Skeletal muscle tissue (tissue), 4 donors: ENCODE results near the gene ATXN3L. TPM values are rescaled to one million over a fixed set of nuclear protein-coding genes. Genes with fewer than 3 reads are reported as not detected.

Source experiments
- H3K27ac ChIP-seq: one replicate; pipeline ENCODE4 v1.7.0; 2013; ENCODE audit warnings: mild to moderate bottlenecking, low read depth, low read length, inconsistent platforms
- H3K27me3 ChIP-seq, 3 donors: one replicate each; pipeline ENCODE4 v1.7.0; 2013; ENCODE audit warnings: low read length in 3 of 3; ENCODE audit not compliant: control insufficient read depth in 3 of 3, insufficient read depth in 3 of 3
- H3K36me3 ChIP-seq, 3 donors: one replicate each; pipeline ENCODE4 v1.7.0; 2013; ENCODE audit warnings: low read length in 3 of 3; ENCODE audit not compliant: control insufficient read depth in 3 of 3, insufficient read depth in 3 of 3
- H3K4me1 ChIP-seq, 3 donors: one replicate each; pipeline ENCODE4 v1.7.0; 2013; ENCODE audit warnings: low read length in 3 of 3, mild to moderate bottlenecking in 3 of 3; ENCODE audit not compliant: control insufficient read depth in 3 of 3, insufficient read depth in 3 of 3
- H3K4me3 ChIP-seq, 3 donors: one replicate each; pipeline ENCODE4 v1.7.0; 2013; ENCODE audit warnings: low read length in 3 of 3
- H3K9ac ChIP-seq, 3 donors: one replicate each; pipeline ENCODE4 v1.7.0; 2013; ENCODE audit warnings: low read length in 3 of 3, mild to moderate bottlenecking in 3 of 3, moderate library complexity in 2 of 3, low read depth in 1 of 3
- H3K9me3 ChIP-seq, 3 donors: one replicate each; pipeline ENCODE4 v1.7.0; 2013; ENCODE audit warnings: low read length in 3 of 3; ENCODE audit not compliant: control insufficient read depth in 3 of 3
- total RNA-seq: library from RNA; depleted of rRNA; stranded (reverse); fragments of >200 nt; gene quantifications from one replicate; pipeline ENCODE4 v1.2.3, GENCODE V29; 2014
- donor health status: Osteomylitis.

ATXN3L gene
- total RNA-seq: not detected

GRCh38 chrX:13319953-13320352, at the start of gene ATXN3L:
Gene ATXN3L (minus strand): TSS chrX:13320053. CDS start chrX:13319934, 119 bp downstream.
- no peaks in the 10 kb centered on the region for H3K27me3 ChIP-seq
- H3K27ac ChIP-seq: no peak within 1 kb of the TSS
- H3K4me1 ChIP-seq: no peaks in the 10 kb centered on the region
- no peaks in the 10 kb centered on the region for H3K9me3 ChIP-seq
- no peak within 1 kb of the TSS for H3K9ac ChIP-seq
- H3K4me3 ChIP-seq: no peak within 1 kb of the TSS
- H3K36me3 ChIP-seq: no peaks in the 10 kb centered on the region

GRCh38 chrX:13369256-13370030, 49.6 kb upstream of the ATXN3L start:
- no peak overlapping the region for H3K9ac ChIP-seq
- H3K27me3 ChIP-seq: peaks cover 0 to 6% (median 0%) of the 10 kb centered on the region in 3 donors
- no peaks in the 10 kb centered on the region for H3K4me1 ChIP-seq
- H3K27ac ChIP-seq: no peak overlapping the region
- no peaks in the 10 kb centered on the region for H3K9me3 ChIP-seq
- H3K4me3 ChIP-seq: no peak overlapping the region
- no peaks in the 10 kb centered on the region for H3K36me3 ChIP-seq

GRCh38 chrX:13367950-13368349, 48.1 kb upstream of the ATXN3L start:
- peaks cover 0 to 6% (median 0%) of the 10 kb centered on the region in 3 donors for H3K27me3 ChIP-seq
- no peaks in the 10 kb centered on the region for H3K36me3 ChIP-seq
- no peak overlapping the region for H3K27ac ChIP-seq
- no peak overlapping the region for H3K9ac ChIP-seq
- no peaks in the 10 kb centered on the region for H3K4me1 ChIP-seq
- no peaks in the 10 kb centered on the region for H3K9me3 ChIP-seq
- H3K4me3 ChIP-seq: no peak overlapping the region

GRCh38 chrX:13366698-13367097, 46.8 kb upstream of the ATXN3L start:
- Histone ChIP-seq H3K36me3 (no peaks in the 10 kb centered on the region), H3K27ac (no peak overlapping the region), H3K9me3 (no peaks in the 10 kb centered on the region)

GRCh38 chrX:13365161-13365560, 45.3 kb upstream of the ATXN3L start:
- no peak overlapping the region for H3K27ac ChIP-seq
- peaks cover 0 to 1% (median 0%) of the 10 kb centered on the region in 3 donors for H3K4me1 ChIP-seq
- H3K36me3 ChIP-seq: no peaks in the 10 kb centered on the region

More at GRCh38 chrX:13366698-13367097, 46.8 kb upstream of the ATXN3L start:
- Histone ChIP-seq H3K4me3 (no peak overlapping the region), H3K27me3 (peaks cover 0 to 6% (median 0%) of the 10 kb centered on the region in 3 donors), H3K4me1 (no peaks in the 10 kb centered on the region), H3K9ac (no peak overlapping the region)

GRCh38 chrX:13364230-13364857, 44.5 kb upstream of the ATXN3L start:
- Histone ChIP-seq H3K4me1 (peaks cover 0 to 4% (median 0%) of the 10 kb centered on the region in 3 donors), H3K27me3 (peaks cover 0 to 6% (median 0%) of the 10 kb centered on the region in 3 donors), H3K9me3 (no peaks in the 10 kb centered on the region), H3K4me3 (no peak overlapping the region), H3K36me3 (no peaks in the 10 kb centered on the region), H3K9ac (no peak overlapping the region), H3K27ac (no peak overlapping the region)

More at GRCh38 chrX:13365161-13365560, 45.3 kb upstream of the ATXN3L start:
- H3K9ac ChIP-seq: no peak overlapping the region
- no peaks in the 10 kb centered on the region for H3K9me3 ChIP-seq
- H3K27me3 ChIP-seq: peaks cover 0 to 6% (median 0%) of the 10 kb centered on the region in 3 donors
- no peak overlapping the region for H3K4me3 ChIP-seq

- H3K4me3 ChIP-seq: no peak overlapping the region
- no peaks in the 10 kb centered on the region for H3K9me3 ChIP-seq
- no peak overlapping the region for H3K9ac ChIP-seq
- peaks cover 0 to 4% (median 3%) of the 10 kb centered on the region in 3 donors for H3K4me1 ChIP-seq
- H3K36me3 ChIP-seq: no peaks in the 10 kb centered on the region
- H3K27me3 ChIP-seq: no peaks in the 10 kb centered on the region
- no peak overlapping the region for H3K27ac ChIP-seq
Observed at GRCh38 chrX:13360146-13360545, 40.3 kb upstream of the ATXN3L start.

GRCh38 chrX:13357925-13358324, 38.1 kb upstream of the ATXN3L start:
- Histone ChIP-seq H3K27me3 (no peaks in the 10 kb centered on the region), H3K27ac (no peak overlapping the region), H3K4me3 (no peak overlapping the region), H3K36me3 (no peaks in the 10 kb centered on the region), H3K9me3 (no peaks in the 10 kb centered on the region), H3K4me1 (peaks cover 0 to 4% (median 3%) of the 10 kb centered on the region in 3 donors), H3K9ac (no peak overlapping the region)

GRCh38 chrX:13346646-13347045, 26.8 kb upstream of the ATXN3L start:
- H3K4me3 ChIP-seq: no peak overlapping the region
- no peak overlapping the region for H3K27ac ChIP-seq
- H3K4me1 ChIP-seq: no peaks in the 10 kb centered on the region
- no peaks in the 10 kb centered on the region for H3K9me3 ChIP-seq
- no peaks in the 10 kb centered on the region for H3K36me3 ChIP-seq
- H3K9ac ChIP-seq: no peak overlapping the region
- no peaks in the 10 kb centered on the region for H3K27me3 ChIP-seq

- Histone ChIP-seq H3K27ac (no peak overlapping the region), H3K4me1 (no peaks in the 10 kb centered on the region), H3K36me3 (no peaks in the 10 kb centered on the region), H3K9me3 (no peaks in the 10 kb centered on the region), H3K27me3 (no peaks in the 10 kb centered on the region), H3K4me3 (no peak overlapping the region), H3K9ac (no peak overlapping the region)
Observed at GRCh38 chrX:13345438-13345837, 25.6 kb upstream of the ATXN3L start.
